ENCODE data around the gene SRP68.

The SRP68 gene

GRCh38 chr17:76072148-76072858 lies at the start of gene SRP68:
SRP68 (minus strand) TSS chr17:76072517; CDS start chr17:76072491, 26 bp downstream.
- Histone ChIP-seq H3K36me3 (peaks cover 26 to 35% (median 31%) of the 10 kb centered on the region in 11 experiments), H3K27ac (peak within 1 kb of the TSS; percentile 75 to 88 (median 83)), H3K9me3 (replicated peaks in 1 of 11) (no peaks in the 10 kb centered on the region), H3K4me1 (peaks cover 43 to 55% (median 49%) of the 10 kb centered on the region in 10 experiments), H3K4me3 (peak within 1 kb of the TSS; percentile 72 to 98 (median 88)), H4K20me1 (peaks cover 15 to 71% (median 40%) of the 10 kb centered on the region in 11 experiments; a peak in 19 of 22 replicates), H3K27me3 (peaks cover 40 to 41% (median 41%) of the 10 kb centered on the region in 11 experiments), H3K4me2 (peak within 1 kb of the TSS; percentile 78 to 99 (median 92)), H3K9ac (peak within 1 kb of the TSS; percentile 83 to 94 (median 92))
- no peak for TF ChIP-seq Cebpa-rat (IDR thresholded peaks at IDR 0.05)

- Histone ChIP-seq H3K27ac (peak overlapping the region; percentile 72 to 90 (median 86)), H3K4me1 (peaks cover 14 to 52% (median 40%) of the 10 kb centered on the region in 10 experiments), H3K36me3 (no peaks in the 10 kb centered on the region), H3K27me3 (no peaks in the 10 kb centered on the region), H3K9ac (peak overlapping the region; percentile 67 to 86 (median 81)), H3K4me2 (peak overlapping the region; percentile 95 to 99 (median 97)), H3K4me3 (peak overlapping the region; percentile 42 to 66 (median 51); a peak in 19 of 20 replicates), H3K9me3 (replicated peaks in 1 of 11) (no peaks in the 10 kb centered on the region), H4K20me1 (no peaks in the 10 kb centered on the region)
- TF ChIP-seq Cebpa-rat (IDR thresholded peaks at IDR 0.05): no peak
Measured at GRCh38 chr17:76121932-76122430, 49.7 kb upstream of the SRP68 start.

GRCh38 chr17:76120658-76121008 lies 48.3 kb upstream of the SRP68 start:
- Histone ChIP-seq H3K4me3 (no peak overlapping the region), H3K4me1 (peaks cover 14 to 49% (median 39%) of the 10 kb centered on the region in 10 experiments), H3K9me3 (replicated peaks in 1 of 11) (no peaks in the 10 kb centered on the region), H4K20me1 (no peaks in the 10 kb centered on the region), H3K9ac (peak overlapping the region in 5 of 11 experiments; percentile 2 to 54 (median 29); a peak in 4 of 22 replicates), H3K36me3 (no peaks in the 10 kb centered on the region), H3K4me2 (peak overlapping the region in 9 of 11 experiments; percentile 42 to 99 (median 96); a peak in 15 of 22 replicates), H3K27me3 (no peaks in the 10 kb centered on the region), H3K27ac (0 out of 22 replicates have a peak overlapping the region, but pooled peaks of 1 of the 11 experiments have one; percentile 90)
- TF ChIP-seq Cebpa-rat (IDR thresholded peaks at IDR 0.05): no peak

DNA sequence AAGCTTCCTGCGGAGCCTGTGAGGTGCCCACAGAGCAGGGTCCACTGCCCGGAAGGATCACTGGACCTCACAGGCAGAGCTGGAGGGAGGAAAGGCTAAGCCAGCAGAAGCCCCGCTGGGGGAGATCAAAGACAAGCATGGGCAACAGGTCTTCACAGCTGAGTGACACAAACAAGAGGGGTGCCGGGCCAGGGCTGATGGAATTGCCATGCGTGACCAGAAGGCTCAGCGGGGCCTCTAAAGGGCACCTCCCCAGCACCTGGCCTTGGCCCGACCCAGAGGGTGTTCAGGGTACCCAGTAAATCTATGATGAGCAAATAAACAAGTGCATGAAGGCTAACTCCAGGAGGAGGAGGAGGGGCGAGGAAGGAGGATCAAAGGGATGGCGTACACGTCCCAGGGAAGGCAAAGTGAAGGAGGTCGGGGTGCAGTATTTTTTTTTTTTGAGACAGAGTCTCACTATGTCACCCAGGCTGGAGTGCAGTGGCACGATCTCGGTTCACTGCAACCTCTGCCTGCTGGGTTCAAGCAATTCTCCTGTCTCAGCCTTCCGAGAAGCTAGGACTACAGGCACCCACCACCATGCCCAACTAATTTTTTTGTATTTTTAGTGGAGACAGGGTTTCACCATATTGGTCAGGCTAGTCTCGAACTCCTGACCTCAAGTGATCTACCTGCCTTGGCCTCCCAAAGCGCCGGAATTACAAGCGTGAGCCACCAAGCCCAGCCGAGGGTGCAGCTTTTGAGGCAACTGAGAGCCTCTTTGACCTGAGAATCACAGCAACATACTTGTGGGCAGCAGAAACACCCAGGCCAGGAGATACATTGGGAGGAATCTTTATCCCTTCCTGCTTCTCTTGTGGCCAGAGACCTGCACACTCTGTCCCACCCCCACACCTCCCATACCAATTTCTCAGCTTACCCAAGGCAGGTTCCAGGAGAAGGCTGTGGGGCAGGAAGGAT lies 47.4 kb upstream of the SRP68 start:
- Histone ChIP-seq H3K36me3 (no peaks in the 10 kb centered on the region), H3K4me1 (peaks cover 14 to 49% (median 39%) of the 10 kb centered on the region in 10 experiments), H3K9ac (peak overlapping the region in 2 of 11 experiments; percentile 18 to 54; a peak in 1 of 22 replicates), H3K27me3 (no peaks in the 10 kb centered on the region), H3K9me3 (replicated peaks in 1 of 11) (no peaks in the 10 kb centered on the region), H3K27ac (no peak overlapping the region), H3K4me2 (peak overlapping the region in 8 of 11 experiments; percentile 30 to 99 (median 96); a peak in 16 of 22 replicates), H4K20me1 (no peaks in the 10 kb centered on the region), H3K4me3 (no peak overlapping the region)
- TF ChIP-seq Cebpa-rat (IDR thresholded peaks at IDR 0.05): no peak

- Histone ChIP-seq H4K20me1 (no peaks in the 10 kb centered on the region), H3K9ac (no peak overlapping the region), H3K4me2 (no peak overlapping the region), H3K36me3 (no peaks in the 10 kb centered on the region), H3K9me3 (replicated peaks in 1 of 11) (peaks cover 0 to 12% (median 8%) of the 10 kb centered on the region in 11 experiments; a peak in 15 of 22 replicates), H3K4me3 (no peak overlapping the region), H3K27ac (no peak overlapping the region), H3K27me3 (no peaks in the 10 kb centered on the region), H3K4me1 (peaks cover 0 to 14% (median 11%) of the 10 kb centered on the region in 10 experiments; a peak in 15 of 20 replicates)
- no peak for TF ChIP-seq Cebpa-rat (IDR thresholded peaks at IDR 0.05)
Measured at GRCh38 chr17:76115138-76115754, 42.9 kb upstream of the SRP68 start.

DNA sequence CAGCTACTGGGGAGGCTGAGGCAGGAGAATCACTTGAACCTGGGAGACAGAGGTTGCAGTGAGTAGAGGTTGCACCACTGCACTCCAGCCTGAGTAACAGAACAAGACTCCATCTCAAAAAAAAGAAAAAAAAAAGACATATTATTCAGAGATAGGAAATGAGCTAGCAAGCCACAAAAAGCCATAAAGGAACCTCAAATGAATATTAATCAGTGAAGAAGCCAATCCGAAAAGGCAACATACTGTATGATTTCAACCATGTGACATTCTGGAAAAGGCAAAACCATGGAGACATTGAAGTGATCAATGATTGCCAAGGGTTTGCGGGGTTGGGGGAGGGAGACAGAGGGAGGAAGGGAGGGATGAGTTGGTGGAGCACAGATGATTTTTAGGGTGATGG lies 39.6 kb upstream of the SRP68 start:
- Histone ChIP-seq H3K4me1 (peaks cover 0 to 5% (median 4%) of the 10 kb centered on the region in 10 experiments; a peak in 14 of 20 replicates), H3K36me3 (no peaks in the 10 kb centered on the region), H3K27ac (no peak overlapping the region), H3K4me2 (no peak overlapping the region), H4K20me1 (no peaks in the 10 kb centered on the region), H3K4me3 (no peak overlapping the region), H3K9ac (no peak overlapping the region), H3K9me3 (replicated peaks in 1 of 11) (peaks cover 0 to 12% (median 8%) of the 10 kb centered on the region in 11 experiments; a peak in 15 of 22 replicates), H3K27me3 (no peaks in the 10 kb centered on the region)
- TF ChIP-seq Cebpa-rat (IDR thresholded peaks at IDR 0.05): no peak

DNA sequence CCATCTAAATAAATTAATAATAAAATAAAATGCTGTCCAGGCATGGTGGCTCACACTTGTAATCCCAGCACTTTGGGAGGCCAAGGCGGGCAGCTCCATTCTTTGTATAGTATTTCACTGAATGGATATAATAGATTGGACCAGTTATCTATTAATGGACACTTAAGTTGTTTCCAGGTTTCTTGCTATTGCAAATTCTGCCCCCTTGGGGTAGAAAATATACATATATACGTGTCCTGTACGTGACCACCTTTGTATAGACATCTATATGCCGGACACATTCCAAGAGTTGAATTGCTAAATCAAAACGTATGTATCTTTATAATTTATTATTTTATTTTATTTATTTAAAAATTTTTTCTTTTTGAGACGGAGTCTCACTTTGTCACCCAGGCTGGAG lies 35.2 kb upstream of the SRP68 start:
- Histone ChIP-seq H3K4me3 (no peak overlapping the region), H3K27ac (no peak overlapping the region), H3K9ac (no peak overlapping the region), H3K4me2 (peak overlapping the region in 1 of 11 experiments; percentile 39; a peak in 1 of 22 replicates), H3K9me3 (replicated peaks in 1 of 11) (0 out of 22 replicates have a peak, but pooled peaks cover 0 to under 1% (median 0%) of the 10 kb centered on the region in 11 experiments), H3K36me3 (0 out of 22 replicates have a peak, but pooled peaks cover 0 to 1% (median 0%) of the 10 kb centered on the region in 11 experiments), H3K27me3 (no peaks in the 10 kb centered on the region), H4K20me1 (no peaks in the 10 kb centered on the region), H3K4me1 (peaks cover 22 to 36% (median 30%) of the 10 kb centered on the region in 10 experiments)
- no peak for TF ChIP-seq Cebpa-rat (IDR thresholded peaks at IDR 0.05)

GRCh38 chr17:76106703-76107102 lies 34.4 kb upstream of the SRP68 start:
- no peak overlapping the region for H3K4me3 ChIP-seq
- peaks cover 29 to 44% (median 38%) of the 10 kb centered on the region in 10 experiments for H3K4me1 ChIP-seq
- TF ChIP-seq Cebpa-rat (IDR thresholded peaks at IDR 0.05): no peak
- peaks cover 2 to 10% (median 6%) of the 10 kb centered on the region in 11 experiments for H3K36me3 ChIP-seq
- no peaks in the 10 kb centered on the region for H3K9me3 ChIP-seq (replicated peaks in 1 of 11)
- H4K20me1 ChIP-seq: no peaks in the 10 kb centered on the region
- no peak overlapping the region for H3K27ac ChIP-seq
- no peak overlapping the region for H3K9ac ChIP-seq
- peak overlapping the region; percentile 6 to 63 (median 39); a peak in 16 of 22 replicates for H3K4me2 ChIP-seq
- no peaks in the 10 kb centered on the region for H3K27me3 ChIP-seq

Measured in BLaER1 treated with 17β-estradiol and CSF1 and Interleukin-3, amounts not matched to agents 10 nM and 100 nM (cell line).